ENCODE data around the gene GSK3A.

Gene GSK3A

DNA sequence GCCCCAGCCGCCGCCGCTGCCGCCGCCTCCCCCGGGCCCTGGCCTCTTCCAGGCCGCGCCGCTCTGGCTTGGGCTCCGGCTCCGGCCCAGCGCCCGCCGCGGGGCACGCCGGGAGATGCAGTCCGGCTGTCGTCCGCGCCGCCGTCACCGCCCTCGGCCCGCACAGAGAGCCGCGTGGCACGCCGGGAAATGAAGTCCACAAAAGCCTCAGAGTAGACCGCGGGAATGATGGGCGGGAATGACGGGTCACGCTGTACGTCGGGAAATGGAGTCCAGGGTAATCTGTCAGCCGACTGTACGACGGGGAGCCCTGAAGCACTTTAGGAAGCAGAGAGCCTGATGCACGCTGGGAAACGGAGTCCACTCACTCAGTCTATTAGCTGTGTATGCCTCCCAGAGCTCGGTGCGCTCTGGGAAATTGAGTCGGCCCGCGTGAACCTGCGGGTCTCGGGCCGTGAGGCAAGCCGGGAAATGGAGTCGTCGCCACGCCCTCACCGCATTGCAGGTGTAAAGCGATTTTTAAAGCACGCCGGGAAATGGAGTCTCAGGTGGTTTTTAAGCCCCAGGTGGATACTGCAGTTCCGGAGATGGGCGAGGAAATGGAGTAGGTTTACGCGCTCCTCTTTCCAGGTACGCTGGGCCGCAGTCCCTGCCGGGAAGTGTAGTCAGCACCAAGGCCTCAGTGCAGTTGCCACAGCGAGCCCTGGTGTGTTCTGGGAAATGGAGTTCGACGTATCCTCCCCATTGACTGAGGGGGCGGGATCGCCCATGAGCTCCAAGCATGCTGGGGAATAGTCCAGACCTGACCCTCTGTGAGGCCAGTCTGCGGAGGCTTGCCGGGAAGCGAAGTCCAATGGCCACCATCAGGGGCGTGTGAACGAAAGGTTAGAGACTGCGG, at the start of gene GSK3A:
Gene GSK3A, minus strand, starts transcription at position 91 of the 898 bp plus-strand sequence. CDS start 137 bp downstream, outside the sequence.
- DNase-seq = peak; percentile 95

DNA sequence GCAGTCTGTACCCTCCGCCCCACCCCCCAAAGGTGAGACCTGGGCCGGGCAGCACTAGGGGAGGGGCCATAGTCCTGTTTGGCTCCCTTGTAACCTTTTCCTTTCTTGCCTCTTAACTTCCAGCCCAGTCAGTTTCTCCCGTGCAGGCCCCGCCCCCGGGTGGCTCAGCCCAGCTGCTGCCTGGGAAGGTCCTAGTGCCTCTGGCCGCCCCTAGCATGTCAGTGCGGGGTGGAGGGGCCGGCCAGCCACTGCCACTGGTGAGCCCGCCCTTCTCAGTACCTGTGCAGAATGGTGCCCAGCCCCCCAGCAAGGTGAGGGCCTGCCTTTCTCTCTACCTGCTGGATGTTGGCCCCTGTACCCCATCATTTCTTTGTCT, 49.0 kb upstream of the GSK3A start:
- DNase-seq = no peak

DNA sequence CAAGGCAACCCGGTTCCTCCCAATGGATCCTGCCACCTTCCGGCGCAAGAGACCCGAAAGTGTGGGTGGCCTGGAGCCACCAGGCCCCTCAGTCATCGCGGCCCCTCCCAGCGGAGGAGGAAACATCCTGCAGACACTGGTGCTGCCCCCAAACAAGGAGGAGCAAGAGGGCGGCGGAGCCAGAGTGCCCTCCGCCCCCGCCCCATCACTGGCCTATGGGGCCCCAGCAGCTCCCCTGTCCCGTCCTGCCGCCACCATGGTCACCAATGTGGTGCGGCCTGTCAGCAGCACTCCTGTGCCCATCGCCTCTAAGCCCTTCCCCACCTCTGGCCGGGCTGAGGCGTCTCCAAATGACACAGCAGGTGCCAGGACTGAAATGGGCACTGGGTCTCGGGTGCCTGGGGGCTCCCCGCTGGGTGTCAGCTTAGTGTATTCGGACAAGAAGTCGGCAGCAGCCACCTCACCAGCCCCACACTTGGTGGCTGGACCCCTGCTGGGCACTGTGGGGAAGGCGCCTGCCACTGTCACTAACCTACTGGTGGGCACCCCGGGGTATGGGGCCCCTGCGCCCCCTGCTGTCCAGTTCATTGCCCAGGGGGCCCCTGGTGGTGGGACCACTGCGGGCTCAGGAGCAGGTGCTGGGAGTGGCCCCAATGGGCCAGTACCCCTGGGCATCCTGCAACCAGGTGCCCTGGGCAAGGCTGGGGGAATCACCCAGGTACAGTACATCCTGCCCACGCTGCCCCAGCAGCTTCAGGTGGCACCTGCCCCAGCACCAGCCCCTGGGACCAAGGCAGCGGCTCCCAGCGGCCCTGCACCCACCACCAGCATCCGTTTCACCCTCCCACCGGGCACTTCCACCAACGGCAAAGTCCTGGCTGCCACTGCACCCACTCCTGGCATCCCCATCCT, 48.4 kb upstream of the GSK3A start:
- DNase-seq = peak; percentile 68

DNA sequence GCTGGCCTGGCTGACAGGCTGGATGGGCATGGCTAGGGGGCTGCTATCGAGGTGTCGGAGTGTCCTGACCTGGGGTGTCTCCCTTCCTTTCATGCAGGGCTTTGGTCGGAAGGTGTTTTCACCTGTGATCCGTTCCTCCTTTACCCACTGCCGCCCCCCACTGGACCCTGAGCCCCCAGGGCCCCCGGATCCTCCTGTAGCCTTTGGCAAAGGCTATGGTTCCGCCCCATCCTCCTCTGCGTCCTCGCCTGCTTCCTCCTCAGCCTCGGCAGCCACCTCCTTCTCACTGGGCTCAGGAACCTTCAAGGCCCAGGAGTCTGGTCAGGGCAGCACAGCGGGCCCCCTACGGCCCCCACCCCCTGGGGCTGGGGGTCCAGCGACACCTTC, 47.7 kb upstream of the GSK3A start:
- no peak for DNase-seq

DNA sequence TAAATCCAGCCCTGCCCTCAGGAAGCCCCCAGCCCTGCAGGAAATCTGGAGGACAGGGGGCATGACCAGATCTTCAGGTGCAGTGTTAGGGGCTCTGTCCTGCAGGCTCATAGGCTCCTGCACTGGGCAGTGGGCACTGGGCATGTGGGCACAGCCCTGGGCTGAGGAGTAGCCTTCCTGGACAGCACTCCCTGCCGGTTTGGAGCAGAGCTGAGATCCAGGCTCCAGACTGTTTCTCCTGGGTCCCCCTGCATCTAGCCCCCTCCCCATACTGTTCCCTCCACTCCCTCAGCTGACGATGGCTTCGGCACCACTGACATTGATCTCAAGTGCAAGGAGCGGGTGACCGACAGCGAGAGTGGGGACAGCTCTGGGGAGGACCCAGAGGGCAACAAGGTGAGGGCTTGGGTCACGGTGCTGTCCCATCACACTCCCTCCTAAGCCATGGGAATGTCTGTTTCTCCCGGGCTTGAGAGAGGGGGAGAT, 47.2 kb upstream of the GSK3A start:
- no peak for DNase-seq

DNA sequence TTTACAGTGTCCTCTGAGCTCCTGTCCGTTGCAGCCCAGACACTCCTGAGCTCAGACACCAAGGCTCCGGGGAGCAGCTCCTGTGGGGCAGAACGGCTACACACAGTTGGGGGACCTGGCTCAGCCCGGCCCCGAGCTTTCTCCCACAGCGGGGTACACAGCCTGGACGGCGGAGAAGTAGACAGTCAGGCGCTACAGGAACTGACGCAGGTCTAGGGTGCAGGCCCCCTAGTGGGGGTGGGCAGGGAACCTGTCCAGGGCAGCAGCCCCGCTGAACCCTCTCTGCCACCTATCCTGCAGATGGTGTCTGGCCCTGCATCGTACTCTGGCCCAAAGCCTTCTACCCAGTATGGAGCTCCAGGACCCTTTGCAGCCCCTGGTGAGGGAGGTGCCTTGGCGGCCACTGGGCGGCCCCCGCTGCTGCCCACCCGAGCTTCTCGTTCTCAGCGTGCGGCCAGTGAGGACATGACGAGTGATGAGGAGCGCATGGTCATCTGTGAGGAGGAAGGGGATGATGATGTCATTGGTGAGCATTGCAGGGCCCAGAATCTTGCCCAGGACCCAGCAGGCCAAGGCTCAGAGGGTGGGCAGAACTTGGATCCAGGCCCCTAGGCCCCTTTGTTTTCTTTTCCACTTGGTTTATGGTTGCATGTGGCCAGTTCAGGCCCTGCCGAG, 46.6 kb upstream of the GSK3A start:
- DNase-seq = no peak

DNA sequence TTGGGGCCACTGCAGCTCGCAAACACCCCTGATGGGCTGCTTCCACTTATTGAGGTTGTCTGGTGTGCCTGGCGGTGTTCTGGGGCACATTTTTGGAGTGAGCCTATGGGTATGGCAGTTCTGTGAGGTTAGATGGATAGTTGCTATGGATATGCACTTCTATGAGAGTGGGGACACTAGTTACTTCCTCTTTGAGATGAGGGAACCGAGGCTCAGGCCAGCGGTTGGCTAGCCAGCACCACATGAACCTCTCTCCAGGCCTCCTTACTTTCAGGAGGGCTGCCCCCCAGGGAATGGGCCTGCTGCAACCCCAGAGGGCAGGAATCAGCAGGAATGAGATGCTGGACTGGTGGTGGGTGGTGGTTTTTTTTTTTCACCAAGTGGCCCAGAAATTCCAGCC, 46.0 kb upstream of the GSK3A start:
- no peak for DNase-seq

DNA sequence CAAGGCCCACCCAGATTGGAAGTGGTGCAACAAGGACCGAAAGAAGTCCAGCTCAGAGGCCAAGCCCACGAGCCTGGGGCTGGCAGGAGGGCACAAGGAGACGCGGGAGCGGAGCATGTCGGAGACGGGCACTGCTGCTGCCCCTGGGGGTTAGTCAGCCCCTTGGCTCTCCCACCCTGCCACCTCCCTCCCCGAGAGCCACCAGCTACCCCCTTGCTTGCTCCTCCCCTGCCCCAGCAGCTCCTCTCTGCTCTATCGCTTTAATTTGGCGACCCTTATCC, 45.4 kb upstream of the GSK3A start:
- DNase-seq = no peak

DNA sequence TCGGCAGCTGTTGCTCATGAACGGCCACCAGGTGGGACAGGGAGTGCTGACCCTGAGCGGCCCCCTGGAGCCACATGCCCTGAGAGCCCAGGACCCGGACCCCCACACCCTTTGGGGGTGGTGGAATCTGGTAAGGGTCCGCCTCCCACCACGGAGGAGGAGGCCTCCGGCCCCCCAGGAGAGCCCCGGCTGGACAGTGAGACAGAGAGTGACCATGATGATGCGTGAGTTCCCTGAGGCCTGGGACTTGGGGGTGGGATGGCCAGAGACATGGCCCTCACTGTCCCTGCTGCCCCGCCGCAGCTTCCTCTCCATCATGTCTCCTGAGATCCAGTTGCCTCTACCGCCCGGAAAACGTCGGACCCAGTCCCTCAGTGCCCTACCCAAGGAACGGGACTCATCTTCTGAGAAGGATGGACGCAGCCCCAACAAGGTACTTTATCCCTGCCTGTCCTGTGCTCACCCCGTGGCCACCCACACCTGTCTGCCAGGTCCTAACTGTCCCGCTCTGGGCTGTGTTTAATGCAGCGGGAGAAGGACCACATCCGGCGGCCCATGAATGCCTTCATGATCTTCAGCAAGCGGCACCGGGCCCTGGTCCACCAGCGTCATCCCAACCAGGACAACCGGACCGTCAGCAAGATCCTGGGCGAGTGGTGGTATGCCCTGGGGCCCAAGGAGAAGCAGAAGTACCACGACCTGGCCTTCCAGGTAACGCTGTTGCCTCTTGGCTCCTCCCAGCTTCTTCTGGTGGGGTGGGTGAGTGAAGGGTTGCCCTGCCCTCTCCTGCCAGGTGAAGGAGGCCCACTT, 44.8 kb upstream of the GSK3A start:
- no peak for DNase-seq

DNA sequence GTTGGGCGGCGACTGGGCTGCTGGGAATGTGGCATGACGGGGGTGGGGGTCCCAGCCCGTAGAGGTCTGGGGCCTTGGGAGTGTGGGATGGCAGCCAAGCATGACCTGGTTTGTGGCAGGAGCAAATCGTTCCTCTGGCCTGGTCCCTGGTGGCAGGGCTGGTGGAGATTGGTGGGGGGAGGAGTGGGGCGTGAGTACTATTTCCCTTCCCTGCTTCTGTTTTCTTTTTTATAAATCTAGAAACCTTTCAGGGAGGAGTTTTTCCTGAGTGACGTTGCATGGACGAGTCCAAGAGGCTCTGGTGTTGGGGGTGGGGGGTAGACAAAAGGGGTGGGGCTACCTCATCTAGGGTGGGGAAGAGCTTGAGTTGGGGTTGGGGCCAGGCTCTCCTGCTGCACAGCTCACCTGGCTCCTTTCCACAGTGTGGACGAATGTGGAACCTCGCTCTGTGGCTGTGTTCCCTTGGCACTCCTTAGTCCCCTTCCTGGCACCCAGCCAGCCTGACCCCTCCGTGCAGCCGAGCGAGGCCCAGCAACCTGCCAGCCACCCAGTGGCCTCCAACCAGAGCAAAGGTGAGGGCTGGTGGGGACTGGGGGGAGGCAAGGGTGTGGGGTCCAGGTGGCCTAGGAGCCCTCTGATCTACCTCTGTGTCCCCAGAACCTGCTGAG, 44.1 kb upstream of the GSK3A start:
- DNase-seq = no peak

DNA sequence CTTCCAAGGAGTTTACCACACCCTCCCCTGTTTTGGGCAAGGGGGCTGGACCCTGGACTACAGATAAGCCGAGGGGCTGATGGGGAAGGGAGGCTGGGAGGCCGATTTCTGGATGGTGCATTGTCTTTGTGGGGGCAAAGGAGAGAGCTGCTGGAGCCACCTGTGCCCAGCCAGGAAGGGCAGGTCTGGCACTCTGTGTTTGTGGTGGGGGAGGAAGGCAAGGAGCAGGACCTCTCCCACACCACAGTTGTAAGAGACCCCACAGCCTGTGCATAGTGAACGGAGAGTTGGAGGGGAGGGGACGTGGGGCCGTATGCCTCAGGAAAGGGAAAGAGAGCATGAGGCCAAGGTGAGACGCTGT, 43.6 kb upstream of the GSK3A start:
- no peak for DNase-seq

DNA sequence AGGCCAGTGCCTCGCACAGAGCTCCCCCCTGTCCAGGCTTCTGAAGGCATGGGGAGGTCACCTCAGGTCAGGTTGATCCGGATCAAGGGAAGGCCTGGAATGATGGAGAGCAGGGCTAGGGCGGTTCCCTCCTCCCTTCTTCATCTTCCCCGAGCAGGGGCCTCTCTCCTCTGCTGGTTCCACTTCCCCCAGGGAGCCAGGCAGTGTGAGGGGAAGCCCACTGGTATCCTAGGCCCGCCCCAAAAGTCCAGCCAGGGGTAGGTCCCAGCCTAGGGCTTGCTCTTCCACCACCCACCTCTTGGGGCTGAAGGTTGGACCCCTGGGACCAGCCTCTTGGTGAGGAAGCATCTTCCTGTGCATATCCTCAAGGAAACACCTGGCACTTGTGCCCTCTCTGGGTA, 43.1 kb upstream of the GSK3A start:
- DNase-seq = no peak

DNA sequence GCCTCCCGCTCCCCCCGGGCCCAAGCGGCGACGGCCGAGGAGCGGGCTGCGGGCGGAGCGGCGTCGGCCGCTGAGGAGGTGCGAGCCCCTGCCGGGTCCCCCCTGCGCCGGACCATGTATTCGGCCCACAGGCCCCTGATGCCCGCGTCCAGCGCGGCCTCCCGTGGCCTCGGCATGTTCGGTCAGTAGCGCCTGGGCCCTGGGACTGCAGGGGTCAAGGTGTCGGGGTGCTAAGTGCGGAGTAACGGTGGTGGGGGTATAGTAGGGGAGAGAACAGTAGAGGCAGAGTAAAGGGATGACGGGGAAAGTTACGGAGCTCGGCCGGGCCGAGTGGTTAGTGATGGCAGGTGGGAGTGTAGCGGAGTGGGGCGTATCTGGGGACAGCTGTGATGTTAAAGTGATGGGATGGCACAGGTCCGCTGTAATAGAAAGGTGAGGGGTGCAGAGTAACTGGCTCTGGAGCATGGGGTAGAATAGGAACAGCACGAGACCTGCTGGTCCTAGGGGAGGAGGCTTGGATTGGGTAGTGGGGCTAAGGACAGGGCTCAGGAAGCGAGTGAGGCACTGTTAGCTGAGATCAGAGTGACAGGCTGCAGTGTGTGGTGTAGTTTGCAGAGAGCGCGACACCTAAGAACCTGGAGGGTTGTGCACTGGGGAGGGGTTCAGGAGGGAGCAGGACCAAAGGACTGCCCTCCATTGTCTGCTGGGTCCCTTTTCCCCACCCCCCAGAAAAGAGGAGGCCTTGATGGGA, 42.4 kb upstream of the GSK3A start:
- peak; percentile 37 for DNase-seq

DNA sequence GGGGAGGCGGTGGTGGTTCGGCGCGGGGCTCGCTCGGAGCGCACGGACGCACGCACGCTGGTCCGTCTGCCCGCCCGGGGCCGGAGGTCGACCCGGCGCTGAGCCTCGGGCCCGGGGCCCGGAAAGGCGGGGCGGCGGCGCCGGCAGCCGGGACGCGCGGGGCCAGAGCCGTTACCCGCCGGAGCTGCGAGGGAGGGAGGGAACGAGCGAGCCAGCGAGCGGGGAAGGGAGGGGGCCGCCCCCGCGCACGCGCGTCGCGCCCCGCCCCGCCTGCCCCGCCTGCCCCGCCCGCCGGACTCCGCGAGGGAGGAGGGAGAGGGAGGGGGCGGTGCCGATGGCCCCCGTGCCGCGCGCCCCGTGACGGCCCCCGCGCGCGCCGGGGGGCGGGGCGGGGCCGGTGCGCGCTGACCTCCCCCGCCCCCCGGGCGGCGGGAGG, 41.7 kb upstream of the GSK3A start:
- DNase-seq = peak; percentile 93

DNA sequence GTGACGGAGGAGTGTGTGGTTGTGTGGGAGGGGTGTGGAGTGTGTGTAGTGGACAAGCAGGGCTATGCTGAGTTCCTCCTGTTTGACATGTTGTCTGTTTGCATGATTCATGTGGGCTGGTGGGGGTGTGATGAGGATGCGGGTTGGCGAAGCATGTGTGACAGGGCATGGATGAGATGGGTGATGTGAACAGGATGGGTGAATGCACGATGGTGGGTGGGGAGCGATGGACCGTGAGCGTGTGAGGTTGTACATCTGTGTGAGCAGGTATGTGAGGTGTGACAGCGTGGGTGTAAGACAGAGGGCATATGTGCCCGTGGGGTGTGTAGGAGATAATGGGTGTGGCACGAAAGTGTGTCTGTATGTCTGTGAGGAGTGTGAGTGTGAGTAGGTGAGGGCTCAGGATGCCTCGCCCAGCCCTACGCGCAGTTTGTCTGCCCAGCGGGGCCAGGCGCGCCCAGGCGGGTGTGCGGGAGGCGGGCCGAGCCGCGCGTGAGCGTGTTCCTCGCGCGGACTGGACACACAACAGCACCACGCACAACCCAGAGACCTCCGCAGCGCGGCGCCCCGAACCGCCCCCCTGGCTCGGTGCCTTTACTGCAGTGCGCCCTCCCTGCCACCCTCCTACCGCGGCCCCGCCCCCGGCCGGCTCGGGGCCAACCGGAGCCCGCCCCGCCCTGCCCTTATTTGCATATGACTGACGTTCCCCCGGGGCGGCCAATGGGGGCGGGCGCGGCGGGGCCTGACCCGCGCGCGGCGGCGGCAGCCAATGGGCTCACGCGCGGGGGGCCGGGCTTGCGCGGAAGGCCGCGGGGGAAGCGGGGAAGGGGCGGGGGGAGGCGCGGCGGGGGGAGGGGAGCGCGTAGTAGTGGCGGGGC, 41.0 kb upstream of the GSK3A start:
- DNase-seq = peak; percentile 98

DNA sequence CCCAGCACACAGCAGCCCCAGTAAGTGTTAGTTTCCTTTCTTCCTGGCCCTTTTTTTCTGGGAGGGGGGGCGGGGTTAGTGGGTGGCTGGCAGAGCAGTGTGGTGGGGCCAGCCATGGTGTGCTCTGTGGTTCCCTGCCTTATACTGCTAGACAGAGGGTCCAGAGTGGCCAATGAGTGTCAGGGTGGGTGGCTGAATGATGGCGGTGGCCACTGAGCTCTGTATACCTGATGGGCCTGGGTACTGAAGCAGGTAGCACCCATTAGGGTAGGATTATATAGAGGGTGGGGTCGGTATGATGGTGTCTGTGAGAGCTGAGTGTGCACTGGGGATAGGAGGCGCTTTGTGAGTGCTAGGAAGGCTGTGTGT, 40.4 kb upstream of the GSK3A start:
- no peak for DNase-seq

DNA sequence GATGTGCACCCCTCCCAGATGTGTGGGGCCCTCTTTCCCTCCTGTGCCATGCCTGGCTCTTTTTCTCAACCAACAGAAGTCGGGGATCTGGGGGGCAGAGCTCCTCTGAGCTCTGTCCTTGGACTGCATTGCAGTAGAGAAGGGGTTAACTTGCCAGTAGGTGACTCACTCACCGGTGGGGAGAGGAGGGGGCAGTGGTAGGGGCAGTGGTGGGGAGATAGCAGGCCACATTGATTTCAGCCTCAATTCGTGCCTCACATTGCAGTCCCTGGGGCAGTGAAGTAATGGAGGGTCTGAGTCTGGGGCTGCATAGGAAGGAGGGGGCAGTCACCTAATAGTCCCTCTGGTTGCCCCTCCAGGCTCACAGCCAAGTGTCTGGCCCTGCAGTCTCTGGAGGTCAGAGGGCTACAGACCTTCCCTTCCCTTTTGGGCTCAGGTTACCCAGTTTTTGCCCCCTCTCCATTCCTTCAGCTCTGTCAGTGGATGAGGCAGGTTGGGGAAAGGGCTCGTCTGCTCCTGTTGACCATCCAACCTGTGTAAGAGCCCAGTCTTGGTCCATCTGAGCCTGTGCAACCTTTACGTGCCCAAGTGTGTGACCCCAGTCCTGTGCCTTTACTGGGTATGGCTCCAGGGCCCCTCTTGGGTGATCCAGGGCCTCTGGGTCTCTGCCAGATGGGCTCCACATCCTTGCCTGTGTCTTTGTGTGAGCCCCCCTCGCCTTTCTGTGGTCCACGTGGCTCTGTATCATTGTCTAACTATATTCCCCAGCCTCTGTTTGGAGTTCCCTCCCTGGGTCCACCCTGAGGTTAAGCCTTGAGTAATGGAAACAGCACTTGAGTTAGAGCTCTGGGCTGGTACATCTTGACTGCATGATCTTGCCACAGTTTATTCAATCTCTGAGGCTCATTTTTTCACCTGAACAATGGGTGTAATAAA, 39.7 kb upstream of the GSK3A start:
- DNase-seq = peak; percentile 30

DNA sequence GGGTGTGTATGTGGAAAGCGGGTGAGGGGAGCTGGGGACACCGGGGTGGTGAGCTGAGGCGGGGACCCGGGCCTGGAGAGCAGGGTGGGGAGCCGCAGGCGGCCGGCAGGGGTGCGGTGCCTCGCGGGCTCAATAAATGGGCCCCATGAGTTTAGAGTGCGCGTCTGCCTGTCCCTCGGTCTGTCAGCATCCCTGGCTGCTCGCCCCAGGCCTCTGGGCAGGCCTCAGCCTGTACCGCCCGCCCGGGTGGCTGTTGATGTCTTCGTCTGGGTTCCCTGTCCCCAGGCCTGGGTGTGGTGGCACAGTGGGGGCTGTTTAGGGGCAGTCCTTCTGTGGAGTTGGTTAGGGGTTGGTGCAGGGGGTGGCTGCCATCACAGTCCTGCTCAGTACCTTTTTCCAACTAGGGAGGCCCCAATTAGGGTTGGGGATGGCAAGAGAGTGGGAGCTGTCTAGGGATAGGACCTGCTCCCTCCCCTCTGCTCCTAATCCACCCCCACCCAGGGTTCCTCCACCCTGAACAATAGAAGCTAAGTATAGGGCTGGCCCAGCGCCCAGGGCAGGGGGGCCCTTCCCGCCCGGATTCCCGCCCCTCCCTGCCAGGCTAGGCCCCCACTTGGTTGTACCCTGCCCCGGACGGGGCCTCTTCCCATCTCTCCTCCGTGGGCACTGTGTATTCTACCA, 38.9 kb upstream of the GSK3A start:
- no peak for DNase-seq

DNA sequence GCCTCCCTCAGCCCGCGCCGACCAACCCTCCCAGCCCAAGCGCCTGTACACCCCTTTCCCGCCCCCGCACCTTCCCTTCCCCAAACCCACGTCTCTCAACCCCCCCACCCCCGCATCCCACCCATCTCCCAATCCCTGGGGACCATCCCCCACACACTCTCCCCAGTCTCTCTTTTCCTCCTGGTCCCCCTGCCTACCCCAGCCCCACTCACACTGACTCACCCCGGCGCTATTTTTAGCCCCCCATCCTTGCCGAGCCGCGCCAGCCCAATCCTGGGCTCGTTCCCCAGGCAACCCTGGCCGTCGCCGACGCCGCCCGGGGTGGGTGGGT, 38.4 kb upstream of the GSK3A start:
- peak; percentile 50 for DNase-seq

Data from CD4-positive, alpha-beta T cell treated with Interleukin-17A for 4 hours (primary cell).